CD4-positive, alpha-beta T cell treated with Interleukin-4 for 1 hour (primary cell): ENCODE measurements around the gene LRP2.
A peak's percentile ranks its signal among the peaks of the same experiment; 100 is the strongest.

Experiments
- DNase-seq, 2 donors: peaks; one replicate each; pipeline ENCODE4 v3.0.0-alpha.2; 2020 to 2022

Gene LRP2

DNA sequence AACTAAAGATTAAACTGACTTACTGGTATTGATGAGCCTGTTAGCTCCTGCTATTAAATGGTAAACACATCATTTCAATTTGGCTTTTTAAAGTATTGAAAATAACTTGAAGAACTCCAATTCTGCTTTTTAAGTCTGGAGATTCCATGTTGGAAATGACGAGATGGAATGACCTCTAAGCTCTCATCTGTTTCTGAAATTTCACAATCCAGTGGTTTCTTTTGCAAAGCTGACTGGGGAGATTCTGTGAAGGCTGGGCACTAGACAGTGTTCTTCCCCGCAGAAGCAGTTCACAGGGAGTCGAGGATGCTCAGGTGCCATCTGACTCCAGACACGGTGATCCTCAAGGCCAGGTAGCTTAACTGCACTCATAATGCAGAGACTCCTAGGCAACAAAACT lies 248.3 kb downstream of the LRP2 start:
- DNase-seq = no peak

- no peak for DNase-seq
These were observed 249.5 kb downstream of the LRP2 start for GRCh38 chr2:169112841-169113240.

DNA sequence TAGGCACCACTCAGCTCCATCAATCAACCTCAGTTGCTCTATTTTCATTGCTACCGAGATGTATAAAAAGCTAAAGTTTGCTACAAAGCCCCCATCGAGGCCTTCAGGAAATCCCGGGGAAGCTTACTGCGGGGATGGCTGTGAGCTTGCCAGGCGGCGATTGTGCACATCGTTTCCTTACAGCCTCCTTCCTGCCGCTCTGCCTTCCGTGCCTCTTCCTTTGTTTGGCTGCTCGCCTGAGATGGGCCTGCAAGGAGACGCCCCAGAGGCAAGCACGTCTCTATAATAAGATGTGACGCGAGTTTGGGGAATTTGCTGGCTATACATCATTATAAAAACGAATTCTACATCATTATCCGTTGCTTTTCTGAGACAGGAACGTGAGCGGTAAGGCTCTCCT lies 251.4 kb downstream of the LRP2 start:
- DNase-seq = no peak

DNA sequence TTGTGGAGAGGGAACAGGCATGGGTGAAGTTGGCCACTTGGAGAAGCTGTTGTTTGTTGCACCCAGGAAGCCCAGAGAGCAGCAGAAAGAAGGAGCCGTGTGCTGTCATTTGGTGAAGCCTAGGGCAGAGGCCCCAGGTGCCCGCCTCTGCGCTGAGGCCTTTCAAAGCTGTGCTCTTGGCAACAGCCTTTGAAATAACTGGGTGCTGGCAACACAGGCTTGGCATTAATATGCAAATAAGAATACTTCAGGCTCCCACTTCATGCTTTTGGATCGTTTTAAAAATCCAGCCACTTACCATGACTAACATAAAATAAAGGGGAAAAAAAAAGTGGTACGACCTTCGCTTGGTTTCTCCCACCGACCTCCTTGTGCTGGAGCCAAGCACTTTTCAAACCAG lies 251.9 kb downstream of the LRP2 start:
- DNase-seq = no peak

DNA sequence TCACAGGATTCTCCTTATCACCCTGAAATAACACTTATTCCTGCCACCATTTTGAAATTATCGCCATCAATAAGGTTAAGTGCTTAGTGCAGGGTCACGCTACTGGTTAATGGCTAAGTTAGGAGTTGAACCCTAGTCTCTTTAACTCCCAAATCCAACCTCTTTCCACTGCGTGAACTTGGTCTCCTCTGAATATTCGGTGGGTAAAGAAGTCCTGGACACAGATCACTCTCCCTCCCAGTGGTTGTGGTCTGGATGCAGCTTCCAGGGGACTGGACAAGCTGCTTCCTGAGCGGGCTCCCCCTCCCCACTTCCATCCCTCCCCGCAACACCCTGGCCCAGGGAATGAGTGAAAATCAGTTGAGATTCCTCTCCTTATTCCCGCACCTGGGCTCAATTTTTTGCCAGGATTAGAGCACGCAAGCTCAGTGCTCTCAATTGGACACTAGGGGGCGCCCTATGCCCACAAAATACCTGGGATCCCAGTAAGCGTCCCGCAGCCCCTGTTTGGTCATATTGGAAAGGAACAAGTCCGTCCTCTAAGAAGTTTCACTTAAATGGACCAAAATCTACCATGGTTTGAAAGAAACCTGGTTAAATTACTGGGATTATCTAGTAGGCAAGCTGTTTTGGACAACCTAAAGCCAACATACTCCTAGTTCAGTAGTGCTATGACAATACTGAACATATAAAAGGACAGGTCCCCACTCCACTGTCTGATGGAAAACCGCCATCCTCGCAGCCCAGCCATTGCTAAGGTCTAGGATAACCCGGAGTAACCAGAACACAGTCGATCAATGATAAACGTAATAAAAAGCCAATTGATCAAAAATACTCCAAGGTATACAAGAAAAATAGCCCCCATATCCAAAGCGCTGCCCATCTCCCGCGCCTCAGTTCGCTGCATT lies 252.6 kb downstream of the LRP2 start:
- DNase-seq = peak; percentile 72 to 74

- no peak for DNase-seq
These were observed 254.0 kb downstream of the LRP2 start for GRCh38 chr2:169108099-169108884.

- DNase-seq = peak; percentile 12 to 63
These were observed 254.7 kb downstream of the LRP2 start for GRCh38 chr2:169107645-169108044.

DNA sequence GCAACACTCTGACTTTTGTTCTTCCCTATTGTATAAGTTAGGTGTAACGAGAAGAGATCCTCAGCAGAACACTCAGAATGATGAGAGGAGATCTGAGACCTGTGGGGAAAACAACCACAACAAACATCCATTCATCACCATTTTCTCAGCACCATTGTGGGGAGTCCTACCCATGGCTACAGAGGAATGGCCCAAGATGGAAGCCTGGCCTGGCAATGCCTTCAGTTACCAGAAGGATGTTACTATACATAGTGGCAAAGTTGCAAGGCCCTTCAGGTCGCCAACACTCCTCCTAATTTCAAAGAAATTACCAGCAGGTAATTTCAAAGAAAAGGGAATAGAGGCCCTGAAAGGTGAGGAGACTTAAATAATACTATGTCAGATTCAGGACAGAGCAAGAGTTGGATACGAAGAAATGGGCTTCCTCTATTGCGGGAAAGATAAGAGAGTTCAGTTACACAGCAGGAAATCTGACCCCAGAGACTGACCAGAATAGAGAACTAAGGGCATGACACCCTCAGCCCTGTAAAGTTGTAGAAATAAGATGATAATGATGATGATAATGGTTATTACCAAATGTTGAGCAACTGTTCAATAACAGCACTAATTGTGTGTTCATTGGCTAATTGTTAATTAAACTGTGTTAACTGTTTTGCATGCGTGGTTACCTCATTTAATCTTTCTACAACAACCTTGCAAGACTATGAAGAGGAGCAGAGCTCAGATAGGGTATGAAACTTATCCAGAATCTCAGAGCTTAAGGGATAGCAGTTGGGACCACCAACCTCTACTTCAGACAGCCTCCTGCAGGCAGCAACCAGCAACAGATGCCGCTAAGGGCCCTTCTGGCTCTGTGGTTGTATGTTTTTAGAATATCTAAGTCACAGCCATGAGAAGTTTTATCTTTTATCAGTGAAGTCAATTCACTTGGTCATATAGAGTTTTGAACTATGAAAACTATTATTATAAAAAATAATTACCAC lies 255.5 kb downstream of the LRP2 start:
- no peak for DNase-seq

DNA sequence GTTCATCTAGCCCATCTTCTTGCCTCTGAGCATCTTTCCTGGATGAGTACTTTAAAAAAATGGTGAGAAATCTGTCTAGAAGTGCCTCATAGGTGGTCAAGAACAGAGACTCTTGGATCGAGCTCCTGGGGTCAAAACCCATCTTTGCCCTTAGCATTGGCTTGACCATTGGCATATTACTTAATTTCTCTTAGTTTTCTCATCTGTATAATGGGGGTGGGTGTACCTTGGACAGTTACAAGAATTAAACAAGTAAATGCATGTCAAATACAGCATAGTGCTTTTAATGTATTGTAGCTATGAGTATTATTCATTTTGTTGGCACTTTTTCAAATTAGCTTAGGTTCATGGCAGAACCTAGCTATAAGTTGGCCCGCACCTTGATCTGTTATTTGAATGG lies 256.2 kb downstream of the LRP2 start:
- DNase-seq = no peak

DNA sequence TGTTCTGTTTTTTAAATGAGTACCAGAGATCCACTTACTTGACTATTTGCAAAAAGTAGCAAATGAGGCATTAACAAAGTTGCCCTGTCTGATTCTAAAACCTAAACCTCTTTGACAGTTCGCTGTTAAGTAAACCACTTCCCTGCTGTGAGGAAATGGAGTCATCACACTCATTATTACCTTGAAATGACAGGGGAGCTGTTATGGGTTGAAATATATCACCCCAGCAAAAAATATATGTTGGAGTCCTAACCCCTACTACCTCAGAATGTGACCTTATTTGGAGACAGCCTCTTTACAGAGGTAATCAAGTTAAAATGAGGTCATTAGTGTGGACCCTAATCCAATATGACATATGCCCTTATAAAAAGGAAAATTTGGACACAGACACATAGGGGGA lies 256.9 kb downstream of the LRP2 start:
- peak in 1 of 2 donors; percentile 25 for DNase-seq

GRCh38 chr2:169104848-169105247 lies 257.5 kb downstream of the LRP2 start:
- DNase-seq = no peak

- DNase-seq = no peak
These were observed 266.7 kb downstream of the LRP2 start for GRCh38 chr2:169095621-169096105.

GRCh38 chr2:169094676-169095075 lies 267.7 kb downstream of the LRP2 start:
- DNase-seq = no peak

DNA sequence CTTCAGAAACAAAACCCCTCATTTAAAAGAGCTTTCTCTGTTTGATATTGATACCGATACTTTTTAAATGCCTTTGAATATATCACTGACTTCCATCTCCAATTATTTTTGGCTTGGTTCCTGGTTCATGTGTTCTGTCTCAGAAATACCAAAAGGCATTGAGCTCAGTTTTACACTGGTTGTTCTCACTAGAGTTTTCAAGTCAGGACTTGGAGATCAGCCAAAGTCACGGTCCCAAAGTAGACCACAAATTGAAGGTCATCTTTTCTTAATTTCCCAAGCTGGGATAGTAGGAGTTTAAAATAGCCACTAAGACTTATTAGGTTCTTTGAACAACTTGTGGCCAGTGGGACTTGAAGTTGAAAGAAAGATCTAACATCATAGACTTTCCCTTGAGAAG lies 268.8 kb downstream of the LRP2 start:
- DNase-seq = no peak

DNA sequence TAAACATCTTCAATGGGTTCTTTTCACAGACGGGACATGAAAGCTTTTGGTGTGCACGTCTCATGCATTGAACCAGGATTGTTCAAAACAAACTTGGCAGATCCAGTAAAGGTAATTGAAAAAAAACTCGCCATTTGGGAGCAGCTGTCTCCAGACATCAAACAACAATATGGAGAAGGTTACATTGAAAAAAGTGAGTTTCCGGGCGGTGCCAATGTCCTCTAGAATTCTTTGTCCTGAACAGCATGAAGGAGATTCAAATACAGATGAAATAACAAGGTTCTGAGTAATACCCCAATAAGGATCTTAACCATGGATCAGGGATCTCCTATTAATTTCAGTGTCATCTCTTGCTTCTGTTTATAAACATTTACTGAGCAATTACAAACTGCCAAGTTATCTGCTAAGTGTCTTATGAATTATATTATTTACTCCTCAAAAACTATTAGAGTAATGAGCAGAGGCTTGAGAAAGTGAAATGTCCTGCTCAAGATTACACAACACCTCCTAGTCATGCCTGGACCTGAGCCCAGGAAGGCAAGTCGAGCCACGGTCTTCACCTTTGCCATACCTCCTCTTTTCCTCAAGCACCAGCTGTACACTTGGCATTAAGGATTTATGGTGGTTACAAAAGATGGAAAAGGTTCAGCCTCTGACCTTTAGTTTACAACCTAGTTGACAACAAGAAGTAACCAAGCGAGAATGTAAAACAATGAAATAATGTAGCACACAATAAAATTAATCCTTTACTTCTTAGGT lies 270.4 kb downstream of the LRP2 start:
- no peak for DNase-seq

DNA sequence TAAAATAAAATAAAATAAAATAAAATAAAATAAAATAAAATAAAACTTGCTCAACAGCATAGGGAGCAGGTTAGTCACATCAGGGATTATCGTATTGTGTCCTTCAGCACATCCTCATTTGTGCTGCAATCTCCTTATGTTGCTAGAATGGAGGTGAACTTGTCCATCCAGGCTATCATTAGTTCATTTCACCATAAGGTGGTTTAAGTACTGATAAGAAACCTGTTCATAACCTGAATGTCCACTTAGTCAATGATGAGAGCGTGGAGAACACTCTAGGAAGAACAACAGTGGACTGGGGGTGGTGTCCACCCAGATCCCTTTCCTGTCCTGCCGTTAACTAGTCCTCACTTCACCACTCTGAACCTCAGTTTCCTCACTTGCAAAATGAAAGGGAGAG lies 271.1 kb downstream of the LRP2 start:
- no peak for DNase-seq

GRCh38 chr2:169090133-169090820 lies 272.1 kb downstream of the LRP2 start:
- no peak for DNase-seq

- no peak for DNase-seq
These were observed 273.2 kb downstream of the LRP2 start for GRCh38 chr2:169089182-169089581.

GRCh38 chr2:169087757-169088379 lies 274.5 kb downstream of the LRP2 start:
- DNase-seq = no peak

DNA sequence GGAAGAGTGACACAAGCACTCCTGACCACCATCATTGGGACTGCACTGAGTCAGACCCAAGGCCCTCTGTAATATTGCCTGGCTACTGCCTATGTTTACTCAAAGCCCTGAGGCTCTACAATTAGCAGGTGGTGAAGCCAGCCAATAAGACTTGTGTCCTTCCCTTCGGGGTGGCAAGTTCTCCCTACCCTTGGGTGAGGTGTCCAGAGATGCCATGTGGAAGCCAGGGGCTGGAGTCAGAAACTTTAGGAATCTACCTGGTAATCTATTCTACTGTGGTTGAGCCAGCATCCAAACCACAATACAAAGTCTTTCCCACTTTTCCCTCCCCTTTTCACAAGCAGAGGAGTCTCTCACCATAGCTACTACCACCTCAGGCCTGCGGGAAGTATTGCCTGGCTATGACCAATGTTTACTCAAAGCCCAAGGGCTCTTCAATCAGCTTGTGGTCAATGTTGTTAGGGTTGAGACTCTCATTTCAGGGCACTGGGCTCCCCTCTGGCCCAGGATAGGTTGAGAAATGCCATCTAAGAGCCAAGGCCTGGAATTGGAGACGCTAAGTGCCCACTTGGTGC lies 275.4 kb downstream of the LRP2 start:
- no peak for DNase-seq
